Germinal center (tissue), 1 donor: ENCODE data around the gene PDGFRB.

Source experiments
- DNase-seq: peaks from one replicate; pipeline ENCODE4 v3.0.0; 2012; ENCODE audit warnings: mixed read lengths, low spot score

Gene PDGFRB

DNA sequence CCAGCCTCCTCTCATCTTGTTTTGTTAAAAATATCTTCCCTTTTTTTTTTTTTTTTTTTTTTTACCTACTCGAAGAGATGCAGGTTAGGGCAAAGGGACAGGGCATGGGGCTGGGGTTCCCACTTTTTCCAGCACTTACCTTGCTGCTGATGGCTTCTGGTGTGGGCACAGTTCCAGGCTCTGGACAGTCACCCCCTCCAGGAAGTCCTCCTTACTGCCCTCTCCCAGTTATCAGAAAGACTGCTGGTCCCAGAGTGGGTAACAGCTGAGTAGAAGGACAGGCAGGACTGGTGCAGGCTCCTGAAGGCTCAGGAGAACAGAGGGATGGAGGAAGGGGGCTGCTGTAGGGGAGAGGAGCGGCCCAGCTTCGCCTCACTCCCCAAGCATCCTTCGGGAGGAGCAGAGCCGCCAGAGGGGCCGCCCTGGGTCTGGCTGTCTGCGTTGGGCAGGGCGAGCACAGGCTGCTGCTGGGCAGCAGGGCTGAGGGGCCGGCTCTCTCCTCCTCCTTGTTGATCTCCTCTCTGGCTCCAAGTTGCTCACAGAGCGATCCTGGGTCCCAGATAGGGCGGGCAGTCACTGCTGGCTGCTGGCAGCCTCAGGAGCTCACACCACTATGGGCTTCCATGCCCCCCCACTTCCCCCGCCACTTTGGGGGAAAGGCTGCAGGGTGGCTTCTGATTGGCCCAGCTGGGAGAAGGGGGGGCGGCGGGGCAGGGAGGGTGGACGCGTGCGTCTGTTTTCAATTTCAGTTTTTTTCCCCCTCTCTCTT is at the start of gene PDGFRB:
PDGFRB (minus strand) TSS at position 588 of the 769 bp plus-strand sequence. CDS start 18,798 bp downstream, outside the sequence.
- peak; percentile 66 for DNase-seq

DNA sequence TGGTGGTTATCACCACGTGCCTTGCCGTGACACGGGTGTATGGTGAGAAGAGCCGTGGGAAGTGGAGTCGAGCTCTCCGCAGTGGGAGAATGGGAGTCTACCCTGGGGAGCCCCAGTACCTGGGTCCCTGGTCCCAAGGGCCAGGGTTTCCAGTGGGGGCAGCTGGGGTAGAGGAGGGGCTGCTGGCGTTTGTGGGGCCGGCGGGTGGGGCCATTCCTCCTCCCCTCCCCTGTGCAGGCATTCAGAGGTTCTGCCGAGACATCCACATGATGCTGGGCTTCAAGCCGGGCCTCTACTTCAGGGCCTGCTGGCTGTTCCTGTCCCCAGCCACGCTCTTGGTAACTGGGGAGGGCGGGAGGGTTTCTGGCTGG is 48.9 kb upstream of the PDGFRB start:
- DNase-seq, result no peak

DNA sequence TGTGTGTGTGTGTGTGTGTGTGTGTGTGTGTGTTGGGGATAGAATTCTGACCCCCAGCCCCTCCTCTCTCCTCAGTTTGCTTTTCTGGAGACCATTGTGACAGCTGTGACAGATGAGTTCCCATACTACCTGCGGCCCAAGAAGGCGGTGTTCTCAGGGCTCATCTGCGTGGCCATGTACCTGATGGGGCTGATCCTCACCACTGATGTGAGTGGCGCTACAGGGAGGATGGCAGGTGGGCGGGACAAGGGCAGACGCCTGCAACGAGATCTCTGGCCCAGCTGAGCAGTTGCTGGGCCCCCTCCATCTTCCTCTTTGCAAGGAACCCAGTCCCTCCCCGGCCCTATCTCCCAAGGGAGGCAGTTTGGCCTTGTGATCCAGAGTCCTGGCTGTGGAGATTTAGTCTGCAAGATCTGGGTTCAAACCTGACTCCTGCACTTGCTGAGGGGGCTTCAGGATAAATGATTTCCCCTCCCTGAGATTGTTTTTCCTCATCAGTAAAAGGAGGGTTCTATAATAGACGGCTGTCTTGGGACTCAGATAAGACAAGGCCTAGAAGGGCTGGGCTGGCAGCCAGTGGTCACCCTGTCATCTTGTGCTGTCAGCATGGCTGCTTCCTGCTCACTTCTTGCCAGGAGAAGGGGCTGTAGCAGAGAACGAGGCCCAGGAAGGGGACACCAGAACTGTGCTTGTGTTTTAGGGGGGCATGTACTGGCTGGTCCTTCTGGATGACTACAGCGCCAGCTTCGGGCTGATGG is 48.4 kb upstream of the PDGFRB start:
- DNase-seq, result no peak

DNA sequence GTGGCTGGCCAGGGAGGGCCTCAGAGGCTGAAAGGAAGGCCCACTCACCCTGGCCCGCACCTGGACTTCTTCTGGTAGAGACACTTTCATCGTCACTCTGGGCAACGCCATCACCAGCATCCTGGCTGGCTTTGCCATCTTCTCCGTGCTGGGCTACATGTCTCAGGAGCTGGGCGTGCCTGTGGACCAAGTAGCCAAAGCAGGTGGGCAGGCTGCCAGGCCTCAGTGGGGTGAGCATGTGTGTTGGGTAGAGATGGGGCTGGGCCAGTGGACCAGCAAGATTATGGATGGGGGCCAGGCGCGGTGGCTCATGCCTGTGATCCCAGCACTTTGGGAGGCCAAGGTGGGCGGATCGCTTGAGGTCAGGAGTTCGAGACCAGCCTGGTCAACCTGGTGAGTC is 46.9 kb upstream of the PDGFRB start:
- DNase-seq, result no peak

DNA sequence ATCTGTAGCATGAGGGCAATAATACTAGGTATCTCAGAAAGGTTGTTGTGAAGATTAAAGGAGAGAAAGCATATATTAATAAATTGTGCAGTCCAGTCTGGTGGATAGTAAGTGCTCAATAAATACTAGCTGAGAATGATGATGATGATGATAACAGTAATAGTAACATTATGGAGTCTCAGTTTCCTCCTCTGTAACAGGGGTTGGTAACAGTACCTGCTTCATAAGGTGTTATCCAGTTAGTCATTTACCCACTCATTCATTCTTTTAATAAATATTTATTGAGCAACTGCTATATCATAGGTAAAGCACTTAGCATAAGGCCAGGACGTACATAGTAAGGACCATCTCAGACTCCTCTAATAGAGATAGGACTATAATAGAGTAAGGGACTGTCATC is 41.8 kb upstream of the PDGFRB start:
- DNase-seq, result no peak

DNA sequence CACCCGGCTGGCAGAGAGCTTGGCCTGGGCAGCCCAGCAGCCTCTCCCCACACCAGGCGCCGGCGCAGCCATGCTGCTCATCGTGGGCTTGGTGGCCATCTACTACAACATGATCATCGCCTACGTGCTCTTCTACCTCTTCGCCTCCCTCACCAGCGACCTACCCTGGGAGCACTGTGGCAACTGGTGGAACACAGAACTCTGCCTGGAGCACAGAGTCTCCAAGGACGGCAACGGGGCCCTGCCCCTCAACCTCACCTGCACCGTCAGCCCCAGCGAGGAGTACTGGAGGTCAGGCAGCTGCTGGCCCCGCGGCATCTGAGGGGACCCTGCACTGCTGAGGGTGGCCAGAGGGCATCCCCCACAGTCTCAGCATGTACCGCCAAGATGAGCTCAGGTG is 41.3 kb upstream of the PDGFRB start:
- no peak for DNase-seq

DNA sequence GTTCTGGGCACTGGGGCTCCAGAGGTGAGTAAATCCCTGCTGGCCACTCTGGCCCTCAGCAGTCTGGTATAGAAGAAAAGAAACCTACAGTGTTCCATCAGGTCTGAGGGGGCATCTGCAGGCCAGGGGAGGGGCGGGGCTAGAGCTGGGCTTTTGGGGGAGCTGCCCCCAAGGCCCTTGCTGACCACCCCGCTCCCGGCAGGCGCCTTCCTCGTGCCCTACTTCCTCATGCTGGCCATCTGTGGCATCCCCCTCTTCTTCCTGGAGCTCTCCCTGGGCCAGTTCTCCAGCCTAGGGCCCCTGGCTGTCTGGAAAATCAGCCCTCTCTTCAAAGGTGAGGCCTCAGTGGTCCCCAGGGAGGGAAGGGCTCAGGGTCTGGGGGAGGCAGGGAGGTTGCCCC is 40.9 kb upstream of the PDGFRB start:
- DNase-seq, result no peak

DNA sequence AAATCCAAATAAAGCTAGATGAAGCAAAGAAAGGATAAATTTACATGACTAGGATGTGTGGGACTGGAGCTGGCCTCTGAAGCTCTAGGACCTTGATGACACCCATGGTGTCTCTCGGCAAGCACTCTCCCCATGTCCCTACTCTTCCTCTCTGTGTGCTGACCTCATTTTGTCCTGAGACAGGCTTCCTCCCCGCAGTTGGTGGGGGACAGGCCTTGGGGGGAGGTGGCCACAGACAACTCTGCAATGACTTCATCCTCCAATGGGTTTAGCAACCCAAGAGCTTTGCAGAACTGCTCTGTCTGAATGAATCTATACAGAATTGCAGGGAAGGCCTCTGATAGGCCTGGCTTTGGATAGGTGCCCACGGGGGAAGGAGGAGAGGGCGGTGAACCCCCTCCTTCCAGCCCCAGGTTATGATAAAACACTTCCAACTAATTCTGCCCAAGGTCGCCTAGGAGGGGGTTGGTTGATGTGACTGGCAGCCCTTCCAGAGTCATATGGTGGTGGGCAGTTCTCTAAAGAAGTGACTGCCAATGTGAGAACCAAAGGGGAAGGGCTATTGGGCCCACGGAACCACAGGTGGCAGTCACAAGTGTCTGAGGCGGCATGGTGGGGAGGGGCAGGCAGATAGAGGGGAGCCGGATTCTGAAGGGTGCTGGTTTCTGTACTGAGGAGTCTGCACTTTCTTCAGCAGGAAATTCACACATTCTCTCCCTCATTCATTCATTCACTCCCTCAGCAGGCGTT is 40.3 kb upstream of the PDGFRB start:
- no peak for DNase-seq

DNA sequence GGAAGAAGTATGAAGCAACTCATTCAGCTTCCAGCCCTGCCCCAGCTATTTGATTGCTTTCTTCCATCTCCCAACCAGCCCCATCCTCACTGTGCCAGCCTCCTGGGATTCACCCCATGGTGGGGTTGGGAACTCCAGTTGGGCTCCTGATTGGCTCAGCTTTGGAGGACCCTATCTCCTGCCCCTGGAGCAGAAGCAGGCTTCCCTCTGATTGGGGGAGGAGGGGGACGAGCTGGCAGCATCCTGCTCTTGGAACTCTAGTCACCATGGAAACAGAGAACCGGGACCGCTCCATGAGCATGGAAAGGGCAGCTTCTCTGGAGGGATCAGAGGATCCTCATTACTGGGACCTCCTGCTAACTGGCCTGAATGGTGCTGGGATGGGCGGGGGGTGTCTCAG is 36.8 kb upstream of the PDGFRB start:
- no peak for DNase-seq

DNA sequence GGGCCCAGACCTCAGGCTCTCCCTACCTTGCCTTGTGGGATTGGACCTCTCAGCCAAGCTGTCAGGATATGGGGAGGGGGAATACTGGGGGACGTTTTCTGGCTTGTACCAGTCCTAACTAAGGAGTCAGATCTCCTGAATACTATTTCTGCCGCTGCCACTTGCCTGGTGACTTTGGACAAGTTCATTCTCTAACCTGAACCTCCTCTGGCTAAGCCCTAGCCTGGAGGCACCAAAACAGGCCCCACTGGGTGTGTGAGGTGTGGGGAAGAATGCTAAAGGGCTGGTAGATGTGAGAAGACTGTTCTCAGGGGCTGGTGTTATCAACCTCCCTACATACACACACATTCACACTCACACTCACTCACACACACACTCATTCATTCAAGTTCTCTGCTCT is 35.3 kb upstream of the PDGFRB start:
- no peak for DNase-seq

DNA sequence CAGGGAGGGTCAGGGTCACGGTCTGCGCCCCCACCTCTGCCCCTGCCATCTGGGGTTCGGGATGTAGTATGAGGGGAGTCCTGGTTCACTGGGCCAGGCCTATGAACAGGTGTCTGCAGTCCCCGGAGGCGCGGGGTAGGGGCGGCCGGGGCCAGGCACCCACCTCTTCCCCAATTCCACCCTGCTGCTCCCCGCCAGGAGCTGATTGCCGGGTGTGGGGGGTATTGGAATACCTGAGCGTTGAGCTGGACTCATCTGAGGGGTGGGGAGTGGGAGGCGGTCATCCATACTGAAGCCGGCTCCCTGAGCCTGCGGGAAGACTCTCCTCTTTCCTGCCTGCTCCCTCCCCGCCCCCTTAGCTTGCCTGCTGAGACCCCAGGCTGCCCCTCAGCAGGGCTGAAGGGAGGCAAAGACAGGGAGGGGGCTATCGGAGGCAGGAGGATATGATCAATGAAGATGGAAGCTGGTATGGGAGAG is 34.9 kb upstream of the PDGFRB start:
- no peak for DNase-seq

DNA sequence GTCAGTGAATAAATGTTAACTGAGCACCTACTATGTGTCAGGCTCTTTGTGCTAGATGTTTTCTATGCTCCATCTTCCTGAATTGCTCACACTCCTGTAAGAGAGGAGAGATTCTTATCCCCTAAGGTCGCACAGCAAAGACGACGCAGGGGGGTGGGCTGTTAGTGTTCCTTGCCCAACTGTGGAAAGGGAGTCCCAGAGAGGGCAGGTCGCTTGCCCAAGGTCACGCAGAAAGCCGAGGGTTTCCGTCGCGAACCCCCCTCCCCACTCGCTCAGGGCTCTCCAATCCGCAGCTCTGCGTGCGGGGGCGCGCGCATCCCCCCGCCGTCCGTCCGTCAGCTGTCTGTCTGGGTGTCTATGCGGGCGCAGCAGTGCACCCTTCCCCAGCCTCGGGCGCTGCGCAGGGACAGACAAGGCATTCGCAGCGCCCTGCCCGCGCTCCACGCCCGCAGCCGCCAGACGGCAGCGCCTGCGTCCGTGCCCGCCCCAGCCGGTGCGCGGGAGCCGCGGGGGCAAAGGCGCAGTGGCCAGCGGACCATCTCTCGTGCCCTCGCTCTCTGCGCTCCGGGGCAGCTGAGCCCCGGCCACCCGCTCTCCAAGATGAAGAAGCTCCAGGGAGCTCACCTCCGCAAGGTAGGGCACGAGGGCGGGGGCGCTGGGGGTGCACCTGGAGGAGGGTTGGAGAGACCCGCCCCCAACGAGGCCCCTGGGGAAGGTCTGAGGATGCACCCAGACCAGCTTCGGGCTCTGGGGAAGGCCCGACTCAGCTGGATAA is 34.3 kb upstream of the PDGFRB start, which contains the start of gene SLC6A7:
SLC6A7 (plus strand) TSS at position 335 of the 775 bp plus-strand sequence; CDS start at position 601, 266 bp downstream.
- no peak for DNase-seq

DNA sequence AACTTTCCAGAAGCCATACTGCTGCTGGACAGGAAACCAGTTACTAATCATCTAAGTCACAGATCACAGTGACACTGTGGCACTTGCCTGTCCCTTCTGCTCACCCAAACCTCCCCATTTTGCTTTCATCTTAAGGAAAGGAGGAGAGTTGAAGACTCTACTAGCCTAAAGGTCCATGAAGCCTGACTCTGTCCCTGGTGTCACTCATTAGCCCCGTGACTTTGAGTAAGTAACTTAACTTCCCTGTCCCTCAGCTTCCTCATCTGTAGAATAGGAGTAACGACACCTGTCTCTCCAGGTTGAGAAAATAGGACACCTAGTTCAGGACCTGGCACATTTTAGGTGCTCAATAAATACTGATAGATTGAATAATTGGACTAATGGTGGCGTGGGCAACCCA is 33.7 kb upstream of the PDGFRB start:
- no peak for DNase-seq

DNA sequence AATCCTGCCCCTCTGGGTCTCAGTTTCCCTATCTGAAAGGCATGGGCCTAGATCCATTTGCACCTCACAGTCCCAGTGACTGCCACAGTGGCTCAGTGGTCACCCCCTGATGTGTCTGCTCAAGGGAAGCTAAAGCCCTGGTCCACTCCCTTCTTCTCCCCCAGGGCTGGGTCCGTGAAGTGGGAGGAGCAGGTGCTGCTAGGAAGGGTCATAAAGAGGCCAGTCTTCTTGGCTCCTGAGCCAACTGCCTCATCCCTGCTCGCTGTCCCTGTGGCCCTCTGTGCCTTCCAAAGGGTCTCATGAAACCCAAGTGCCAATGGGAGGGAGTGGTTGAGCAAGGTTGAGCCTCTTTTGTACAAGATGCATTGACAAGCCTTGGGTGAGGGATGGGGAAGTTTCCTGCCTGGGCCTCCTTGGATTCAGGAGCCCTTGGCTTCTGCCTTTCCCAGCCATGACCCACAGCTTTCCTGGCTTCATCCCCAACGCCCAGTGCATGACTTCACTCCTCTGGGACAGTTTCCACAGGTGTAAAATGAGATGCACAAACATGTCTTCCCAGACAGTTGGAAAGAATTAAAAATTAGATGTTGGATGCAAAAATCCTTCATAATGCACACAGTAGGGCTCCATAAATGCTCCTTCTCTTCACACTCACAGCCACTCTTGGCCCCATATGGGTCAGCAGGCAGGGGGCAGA is 32.6 kb upstream of the PDGFRB start:
- DNase-seq, result no peak

DNA sequence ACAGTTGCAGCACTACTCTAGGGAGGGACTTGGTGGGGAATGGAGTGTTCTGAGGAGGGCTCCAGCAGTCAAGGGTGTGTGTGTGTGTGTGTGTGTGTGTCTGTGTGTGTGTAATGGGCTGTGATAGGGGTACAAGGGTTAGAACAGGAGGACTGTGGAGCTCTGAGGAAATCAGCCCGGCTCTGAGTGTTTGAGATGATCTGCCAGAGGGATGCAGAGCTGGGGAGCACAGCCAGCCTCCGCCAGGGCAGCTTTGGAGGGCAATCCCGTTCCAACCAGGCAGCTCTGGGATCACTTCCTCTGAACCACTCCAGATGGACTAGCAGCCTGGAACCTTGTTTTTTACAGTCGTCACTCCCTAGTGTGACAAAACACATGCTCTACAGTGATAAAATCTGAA is 31.3 kb upstream of the PDGFRB start:
- DNase-seq, result no peak

DNA sequence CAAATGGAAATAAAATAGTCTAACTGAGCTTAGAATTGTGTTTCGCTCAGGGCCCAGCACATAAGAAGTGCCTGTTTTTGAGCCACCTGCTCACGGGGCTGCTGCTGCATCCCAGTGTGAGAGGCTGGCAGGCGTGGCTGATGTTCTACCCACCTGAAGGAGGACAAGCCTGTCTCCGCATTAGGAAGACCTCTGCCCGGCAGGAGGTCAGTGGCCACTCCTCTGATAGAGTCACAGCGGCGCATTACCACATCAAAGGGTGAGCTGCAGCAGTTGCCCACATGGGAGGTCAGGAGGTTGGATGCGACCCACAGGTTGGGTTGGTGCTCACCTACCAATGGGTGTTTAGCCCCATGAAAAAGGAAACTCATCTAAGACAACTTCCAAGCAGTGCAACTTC is 30.5 kb upstream of the PDGFRB start:
- DNase-seq, result no peak

DNA sequence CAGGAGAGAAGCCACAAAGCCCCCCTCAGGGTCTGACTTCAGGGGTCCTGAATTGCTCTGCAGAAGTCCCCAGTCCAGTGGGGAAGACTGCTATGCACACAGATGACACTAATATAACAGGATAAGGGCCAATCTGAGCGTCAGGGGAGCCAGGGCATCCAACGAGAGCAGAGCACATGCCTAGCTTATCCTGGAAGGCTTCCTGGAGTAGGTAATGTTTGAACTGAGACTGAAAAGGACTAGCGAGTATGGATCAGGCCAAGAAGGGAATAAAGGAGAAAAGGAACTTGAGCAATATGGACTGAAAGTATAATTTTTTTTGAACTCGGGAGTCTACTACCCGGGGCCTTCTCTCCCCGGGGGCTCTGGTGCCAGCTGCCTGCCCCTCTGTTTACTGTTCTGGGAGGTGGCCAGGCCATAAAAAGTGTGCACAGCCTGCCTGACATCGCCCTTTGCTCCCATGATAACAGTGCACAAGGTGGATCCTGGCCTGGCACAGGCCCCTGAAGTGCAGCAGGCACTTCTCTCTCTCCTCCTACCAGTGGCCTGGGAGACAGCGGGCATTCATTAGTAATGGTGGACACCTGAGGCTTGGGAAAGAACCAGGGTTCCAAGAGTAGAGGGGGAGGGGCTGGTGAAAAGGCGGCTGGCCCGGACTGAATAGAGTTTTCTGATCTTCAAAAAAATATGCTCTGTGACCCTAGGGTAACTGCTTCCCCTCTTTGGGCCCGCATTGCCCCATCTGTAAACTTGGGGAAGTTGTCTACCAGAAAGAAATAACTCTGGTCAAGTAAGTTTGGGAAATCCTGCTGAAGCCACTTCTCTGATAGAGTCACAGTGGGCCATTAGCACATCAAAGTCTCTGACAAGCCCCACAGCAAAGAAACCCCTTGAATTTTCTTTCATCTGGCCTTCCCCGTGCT is 29.6 kb upstream of the PDGFRB start:
- no peak for DNase-seq

DNA sequence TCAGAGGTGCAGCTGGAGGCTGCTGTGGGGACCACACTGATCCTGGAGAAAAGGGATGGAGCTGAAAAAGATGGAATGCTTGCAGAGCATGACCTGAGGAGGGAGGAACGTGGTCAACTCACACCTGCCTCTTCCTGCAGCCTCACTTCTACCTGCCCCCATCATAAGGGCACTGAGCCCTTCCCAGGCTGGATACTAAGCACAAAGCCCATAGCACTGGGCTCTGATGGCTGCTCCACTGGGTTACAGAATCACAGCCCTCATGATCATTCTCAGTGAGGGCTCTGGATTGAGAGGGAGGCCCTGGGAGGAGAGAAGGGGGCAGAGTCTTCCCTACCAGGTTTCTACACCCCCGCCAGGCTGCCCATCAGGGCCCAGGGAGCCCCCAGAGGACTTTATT is 28.4 kb upstream of the PDGFRB start:
- DNase-seq, result no peak

DNA sequence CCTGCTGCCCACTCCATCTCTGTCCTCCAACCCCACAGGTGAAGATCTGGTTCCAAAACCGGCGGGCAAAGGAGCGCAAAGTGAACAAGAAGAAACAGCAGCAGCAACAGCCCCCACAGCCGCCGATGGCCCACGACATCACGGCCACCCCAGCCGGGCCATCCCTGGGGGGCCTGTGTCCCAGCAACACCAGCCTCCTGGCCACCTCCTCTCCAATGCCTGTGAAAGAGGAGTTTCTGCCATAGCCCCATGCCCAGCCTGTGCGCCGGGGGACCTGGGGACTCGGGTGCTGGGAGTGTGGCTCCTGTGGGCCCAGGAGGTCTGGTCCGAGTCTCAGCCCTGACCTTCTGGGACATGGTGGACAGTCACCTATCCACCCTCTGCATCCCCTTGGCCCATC is 27.8 kb upstream of the PDGFRB start:
- no peak for DNase-seq

DNA sequence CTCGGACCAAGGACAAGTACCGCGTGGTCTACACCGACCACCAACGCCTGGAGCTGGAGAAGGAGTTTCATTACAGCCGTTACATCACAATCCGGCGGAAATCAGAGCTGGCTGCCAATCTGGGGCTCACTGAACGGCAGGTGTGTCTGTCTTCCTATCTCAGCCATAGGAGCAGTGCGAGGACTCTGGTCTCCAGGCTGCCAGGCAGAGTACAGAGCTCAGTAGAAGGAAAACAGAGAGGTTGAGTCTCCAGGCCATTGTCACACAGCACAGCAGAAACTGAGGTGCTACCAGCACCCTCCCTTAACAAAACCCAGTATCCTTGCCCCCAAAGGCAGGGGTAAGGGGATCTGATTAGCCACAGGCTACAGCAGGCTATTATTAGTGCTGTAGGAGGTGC is 27.1 kb upstream of the PDGFRB start:
- DNase-seq, result no peak
